GM12801 (cell line): Measurements from ENCODE around the gene IL6ST.

Experiments used
- TF ChIP-seq, protein P1 (sequence below): IDR thresholded peaks from one replicate; pipeline ENCODE4 v1.5.1; 2011; ENCODE audit warnings: control low read depth; ENCODE audit not compliant: insufficient read length; ENCODE audit errors: extremely low read depth

Gene IL6ST

DNA sequence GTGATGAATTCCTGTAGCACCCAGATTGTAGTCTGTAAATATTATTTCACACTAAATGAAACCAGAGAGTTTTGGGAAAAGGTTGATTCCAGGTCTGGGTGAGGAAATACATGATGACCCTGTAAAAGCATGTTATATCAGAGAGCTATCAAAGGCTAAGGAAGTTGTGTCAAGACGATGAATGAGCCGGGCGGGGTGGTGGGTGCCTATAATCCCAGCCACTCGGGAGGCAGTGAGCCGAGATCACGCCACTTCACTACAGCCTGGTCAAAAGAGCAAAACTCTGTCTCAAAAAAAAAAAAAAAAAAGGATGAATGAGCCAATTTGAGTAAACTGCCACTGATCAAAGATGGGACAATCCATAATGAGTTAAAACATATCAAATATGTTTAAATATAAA, 29.2 kb downstream of the IL6ST start:
- TF ChIP-seq, protein P1, sequence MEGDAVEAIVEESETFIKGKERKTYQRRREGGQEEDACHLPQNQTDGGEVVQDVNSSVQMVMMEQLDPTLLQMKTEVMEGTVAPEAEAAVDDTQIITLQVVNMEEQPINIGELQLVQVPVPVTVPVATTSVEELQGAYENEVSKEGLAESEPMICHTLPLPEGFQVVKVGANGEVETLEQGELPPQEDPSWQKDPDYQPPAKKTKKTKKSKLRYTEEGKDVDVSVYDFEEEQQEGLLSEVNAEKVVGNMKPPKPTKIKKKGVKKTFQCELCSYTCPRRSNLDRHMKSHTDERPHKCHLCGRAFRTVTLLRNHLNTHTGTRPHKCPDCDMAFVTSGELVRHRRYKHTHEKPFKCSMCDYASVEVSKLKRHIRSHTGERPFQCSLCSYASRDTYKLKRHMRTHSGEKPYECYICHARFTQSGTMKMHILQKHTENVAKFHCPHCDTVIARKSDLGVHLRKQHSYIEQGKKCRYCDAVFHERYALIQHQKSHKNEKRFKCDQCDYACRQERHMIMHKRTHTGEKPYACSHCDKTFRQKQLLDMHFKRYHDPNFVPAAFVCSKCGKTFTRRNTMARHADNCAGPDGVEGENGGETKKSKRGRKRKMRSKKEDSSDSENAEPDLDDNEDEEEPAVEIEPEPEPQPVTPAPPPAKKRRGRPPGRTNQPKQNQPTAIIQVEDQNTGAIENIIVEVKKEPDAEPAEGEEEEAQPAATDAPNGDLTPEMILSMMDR, result no peak

DNA sequence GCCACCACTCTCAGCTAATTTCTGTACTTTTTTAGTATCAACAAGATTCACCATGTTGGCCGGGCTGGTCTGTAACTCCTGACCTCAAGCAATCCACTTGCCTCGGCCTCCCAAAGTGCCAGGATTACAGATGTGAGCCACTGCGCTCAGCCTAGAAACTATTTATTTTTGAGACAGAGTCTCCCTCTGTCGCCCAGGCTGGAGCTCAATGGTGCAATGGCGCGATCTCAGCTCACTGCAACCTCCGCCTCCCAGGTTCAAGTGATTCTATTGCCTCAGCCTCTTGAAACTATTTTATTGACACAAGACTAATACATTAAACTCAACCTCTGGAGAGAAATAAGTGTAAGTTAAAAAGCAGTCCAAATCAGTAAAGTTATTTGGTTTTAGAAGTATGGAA, 34.0 kb downstream of the IL6ST start:
- TF ChIP-seq, protein P1, result no peak

DNA sequence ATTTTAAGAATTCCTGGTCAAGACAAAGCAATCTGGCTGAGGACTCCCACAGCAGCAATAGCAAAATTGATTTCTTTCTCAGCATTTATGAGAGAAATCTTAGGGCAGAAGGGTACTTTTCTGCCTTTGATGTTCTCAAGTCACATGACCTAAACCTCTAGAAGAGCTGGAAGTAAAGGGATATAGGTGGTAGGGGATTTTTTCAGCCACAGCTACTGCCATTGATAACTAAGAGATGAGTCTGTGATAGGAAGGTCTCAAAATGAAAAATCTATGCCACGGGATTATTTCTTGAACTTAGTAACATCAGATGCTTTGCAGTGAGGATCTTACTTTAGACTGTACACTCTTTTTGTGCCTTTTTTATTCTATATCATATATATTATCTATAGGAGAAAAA, 35.6 kb downstream of the IL6ST start:
- TF ChIP-seq, protein P1, result no peak

DNA sequence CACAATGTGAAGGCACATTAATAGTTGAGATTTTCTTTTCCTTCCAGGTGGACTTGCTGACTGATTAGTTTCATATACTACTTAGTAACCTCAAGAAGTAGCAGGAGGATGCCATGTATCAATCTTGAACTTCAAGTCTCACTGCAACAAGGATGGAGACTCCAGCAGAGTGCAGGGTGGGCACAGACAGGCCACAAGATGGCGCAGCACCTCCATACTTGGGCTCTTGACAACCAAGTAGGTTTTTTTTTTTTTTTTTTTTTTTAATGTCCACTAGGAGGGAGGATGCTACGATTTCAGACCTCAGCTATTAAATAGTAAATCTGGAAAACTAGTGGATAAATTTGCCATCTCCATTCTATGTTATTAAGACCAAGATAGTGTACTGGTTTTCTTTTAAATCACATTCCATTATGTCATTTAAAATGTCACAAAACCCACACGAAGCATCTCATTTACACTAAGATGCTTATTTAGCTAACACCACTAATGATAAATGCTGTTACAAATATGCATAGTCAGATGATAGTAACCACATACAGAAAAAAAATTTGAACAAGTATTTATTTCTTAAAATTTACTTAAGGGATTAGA, 58.6 kb downstream of the IL6ST start:
- TF ChIP-seq, protein P1, result peak; percentile 22

DNA sequence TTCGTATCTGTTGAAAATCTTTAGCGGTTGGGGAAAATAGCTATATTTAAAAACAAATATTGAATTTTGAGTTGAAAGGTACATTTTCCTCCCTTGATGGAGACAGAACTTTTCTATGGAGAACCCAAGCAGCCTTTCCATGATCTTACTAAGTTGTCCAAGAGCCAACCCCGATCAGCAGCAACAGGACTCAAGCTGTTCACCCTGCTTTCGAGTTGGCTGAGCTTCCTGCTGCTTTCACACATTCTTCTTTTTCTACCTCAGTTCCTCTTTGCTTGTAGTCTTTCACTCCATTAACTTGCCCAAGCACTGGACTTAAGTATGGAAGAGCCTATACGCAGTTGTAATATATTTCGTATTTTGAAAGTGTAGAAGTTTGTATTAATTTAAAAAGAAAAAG, 59.4 kb downstream of the IL6ST start:
- TF ChIP-seq, protein P1, result no peak

DNA sequence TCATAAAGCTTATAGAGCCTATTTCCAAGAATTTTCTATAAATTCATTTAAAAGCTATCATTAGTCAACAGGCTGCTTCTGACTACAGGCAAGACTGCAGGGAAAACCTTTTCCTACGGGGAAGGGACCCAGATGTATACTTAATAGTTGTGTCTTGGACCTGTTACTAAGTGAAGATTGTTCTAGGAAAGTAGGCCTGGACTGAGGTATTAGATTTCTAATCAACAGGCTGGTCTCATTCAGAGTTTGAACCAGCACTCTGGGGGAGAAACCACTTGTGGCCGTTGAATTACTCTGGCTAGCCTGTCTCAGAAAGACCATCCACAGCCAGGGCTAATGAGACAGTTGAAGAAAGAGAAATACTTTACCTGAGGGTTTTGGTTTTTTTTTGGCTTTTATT, 60.0 kb downstream of the IL6ST start:
- TF ChIP-seq, protein P1, result no peak

DNA sequence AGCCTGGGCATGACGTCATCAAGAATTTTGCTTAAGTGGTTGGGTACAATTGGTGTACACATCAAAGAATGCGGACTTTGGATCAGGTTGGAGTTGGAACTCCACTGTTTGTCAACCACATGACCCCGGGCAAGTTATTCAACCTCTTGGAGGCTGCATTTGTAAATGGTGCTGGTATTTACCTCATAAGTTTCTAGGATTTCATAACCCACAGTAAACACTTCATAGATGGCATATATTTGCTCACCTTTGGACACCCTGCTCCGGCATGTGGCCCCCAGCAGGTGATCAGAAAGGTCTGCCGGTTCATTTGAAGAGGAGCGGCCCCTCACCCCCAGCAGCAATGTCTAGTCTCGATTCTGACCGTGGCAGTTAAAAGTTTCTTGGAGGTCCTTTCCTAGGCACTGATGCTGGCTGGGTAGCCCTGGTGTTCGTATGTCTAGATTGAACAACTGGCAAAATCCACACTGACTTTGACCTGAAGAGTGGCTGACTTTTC, 60.6 kb downstream of the IL6ST start:
- TF ChIP-seq, protein P1, result no peak
